Measurements from ENCODE around the gene EIF2D. TPM values are rescaled to one million over a fixed set of nuclear protein-coding genes. Genes with fewer than 3 reads are reported as not detected.

The EIF2D gene
- total and polyA plus RNA-seq, 2 of the 8 experiments (the other 6 are each of a cell fraction or from before 2014, with no cell fraction given): 36.1 to 37.1 TPM

- no peak overlapping the region for H2BK20ac ChIP-seq (ENCODE audit: low read length)
- WGBS, 2 experiments (ENCODE audit: extremely low coverage in 1 of 2, insufficient coverage in 1 of 2, insufficient read length in 1 of 2, insufficient replicate concordance in 2 of 2, low coverage in 1 of 2, low lambda C conversion rate in 2 of 2, missing lambda C conversion rate in 1 of 2): 84% methylated on average over 3 of the region's 3 CpGs; no CpG with 5 or more reads in 1 of the 2 experiments
- H3K27me3 ChIP-seq (replicated peaks in 1 of 4; ENCODE audit: control insufficient read depth in 3 of 4, extremely low read depth in 1 of 4, insufficient read depth in 3 of 4, low read length in 3 of 4): peaks cover 0 to 14% (median 9%) of the 10 kb centered on the region in 4 experiments; a peak in 6 of 7 replicates
- H4K20me1 ChIP-seq (replicated peaks in 1 of 2; ENCODE audit: control insufficient read depth in 1 of 2, insufficient read depth in 2 of 2, low read length in 2 of 2): no peaks in the 10 kb centered on the region
- H3K14ac ChIP-seq (ENCODE audit: insufficient read length): no peak overlapping the region
- no peak overlapping the region for H3K4me3 ChIP-seq (ENCODE audit: extremely low read depth in 1 of 4, insufficient read depth in 2 of 4, low read depth in 3 of 4, low read length in 4 of 4)
- H4K8ac ChIP-seq (ENCODE audit: extremely low read depth, insufficient read depth, low read length): no peak overlapping the region
- no peak overlapping the region for H2BK120ac ChIP-seq (replicated peaks; ENCODE audit: low read depth, low read length)
- no peak overlapping the region for H3K56ac ChIP-seq (replicated peaks; ENCODE audit: insufficient read length, low read depth, low read length)
- H3K79me2 ChIP-seq (ENCODE audit: control insufficient read depth in 1 of 2, insufficient read depth in 2 of 2, low read length in 2 of 2): no peaks in the 10 kb centered on the region
- no peak overlapping the region for H3K4me2 ChIP-seq (ENCODE audit: insufficient read depth in 1 of 2, low read depth in 2 of 2, low read length in 2 of 2)
- FAIRE-seq: no peak
- H3K4ac ChIP-seq (replicated peaks; ENCODE audit: insufficient read length, low read depth, low read length): no peak overlapping the region
- H3K9me3 ChIP-seq (ENCODE audit: insufficient read depth in 2 of 2, low read depth in 1 of 2, low read length in 1 of 2): no peaks in the 10 kb centered on the region
- TF ChIP-seq KDM1A (IDR thresholded peaks at IDR 0.05; ENCODE audit: borderline replicate concordance, low read length) (no peak), SAP30 (IDR thresholded peaks at IDR 0.05; ENCODE audit: insufficient read depth, insufficient replicate concordance, low read length) (no peak), EZH2 (IDR thresholded peaks at IDR 0.05; ENCODE audit: low read depth, low read length, severe bottlenecking) (no peak), EGR1 (IDR thresholded peaks at IDR 0.05; ENCODE audit: borderline replicate concordance, low read depth, low read length) (no peak), PHF8 (conservative IDR thresholded peaks at IDR 0.05; ENCODE audit: low read depth, low read length) (no peak), NRF1 (IDR thresholded peaks at IDR 0.05; ENCODE audit: low read depth, low read length) (no peak), E2F6 (IDR thresholded peaks at IDR 0.05) (no peak), SRF (IDR thresholded peaks at IDR 0.05; ENCODE audit: low read depth, low read length) (no peak), BCL11A (IDR thresholded peaks at IDR 0.05; ENCODE audit: low read depth in 2 of 2, low read length in 2 of 2) (no peak), BRCA1 (IDR thresholded peaks at IDR 0.05; ENCODE audit: low read depth, low read length) (no peak)
- H2BK12ac ChIP-seq (ENCODE audit: low read depth, low read length): no peak overlapping the region
- H4K91ac ChIP-seq (replicated peaks; ENCODE audit: insufficient read length, low read length): no peak overlapping the region
- DNase-seq (ENCODE audit: low read depth in 1 of 2, low spot score in 2 of 2): no peak
- H3K27ac ChIP-seq (ENCODE audit: low read depth, low read length): no peak overlapping the region
- no peak overlapping the region for H2BK5ac ChIP-seq (ENCODE audit: low read depth, low read length)
- H3K36me3 ChIP-seq (ENCODE audit: control insufficient read depth in 2 of 4, insufficient read depth in 4 of 4, low read length in 3 of 4): no peaks in the 10 kb centered on the region
- H3K79me1 ChIP-seq (ENCODE audit: low read depth, low read length): no peaks in the 10 kb centered on the region
- no peak overlapping the region for H3K18ac ChIP-seq (ENCODE audit: extremely low read depth, low read length)
- H2BK15ac ChIP-seq (ENCODE audit: low read length): no peak overlapping the region
- peaks cover 0 to 12% (median 5%) of the 10 kb centered on the region in 4 experiments; a peak in 6 of 7 replicates for H3K4me1 ChIP-seq (replicated peaks in 1 of 4; ENCODE audit: control insufficient read depth in 3 of 4, insufficient read depth in 4 of 4, low read length in 3 of 4)
- no peak overlapping the region for H2AFZ ChIP-seq (ENCODE audit: low read length)
- 0 out of 2 replicates have a peak, but pooled peaks cover 5% of the 10 kb centered on the region for H3K23me2 ChIP-seq (ENCODE audit: low read depth, low read length)
- ChIA-PET CTCF (ENCODE audit: partially characterized antibody) (interaction anchor here (1.1 to 23.8 kb wide), 12 partner anchors 9 to 275 kb away, joined by 3 to 666 read pairs (median 6); partner anchors contain the start of genes DYRK3 and MAPKAPK2), POLR2A (ENCODE audit: partially characterized antibody) (interaction anchor here (1.9 kb wide), 1 partner anchor 22 kb away, joined by 4 read pairs; the partner anchor contains the start of gene DYRK3)
- no peak overlapping the region for H2AK5ac ChIP-seq (ENCODE audit: low read depth, low read length)
- no peak overlapping the region for H3K23ac ChIP-seq (ENCODE audit: insufficient read length)
- H3K9ac ChIP-seq (replicated peaks in 1 of 4; ENCODE audit: extremely low read depth in 1 of 4, low read depth in 3 of 4, low read length in 3 of 4): no peak overlapping the region
- H4K5ac ChIP-seq (ENCODE audit: insufficient read length, low read depth, low read length): no peak overlapping the region
These were observed 44.7 kb upstream of the EIF2D start for GRCh38 chr1:206656936-206657335.

All from H1 (cell line).